CD14-positive monocyte (primary cell): ENCODE measurements around the gene ARHGEF25. TPM values are rescaled to one million over a fixed set of nuclear protein-coding genes. Genes with fewer than 3 reads are reported as not detected.

ENCODE experiments used
- DNase-seq, 3 donors: peaks; one replicate each; pipeline ENCODE4 v3.0.0-alpha.2; 2011 to 2022
- H2AFZ ChIP-seq: 2 replicates; pipeline ENCODE4 v1.6.0; 2012; ENCODE audit warnings: mild to moderate bottlenecking, low read depth, low read length, inconsistent platforms; ENCODE audit not compliant: insufficient read depth, poor library complexity, severe bottlenecking
- H3K27ac ChIP-seq, 2 donors: 1 replicate in 1 of 2; 2 replicates in 1 of 2; pipeline ENCODE4 v1.5.1; 2012 to 2013; ENCODE audit warnings: low read length in 2 of 2, control low read depth in 1 of 2, inconsistent platforms in 1 of 2, low read depth in 1 of 2, mild to moderate bottlenecking in 1 of 2
- H3K27me3 ChIP-seq, 2 donors: one replicate each; pipeline versions ENCODE4 v1.6.0 to v1.6.1; 2011 to 2013; ENCODE audit warnings: low read length in 2 of 2; ENCODE audit not compliant: control insufficient read depth in 2 of 2, insufficient read depth in 2 of 2
- H3K36me3 ChIP-seq, 2 donors: replicated peaks in 1 of 2; 1 replicate in 1 of 2; 2 replicates in 1 of 2; pipeline versions ENCODE4 v1.5.1 to v1.6.1; 2012 to 2013; ENCODE audit warnings: low read length in 2 of 2, control low read depth in 1 of 2, inconsistent platforms in 1 of 2, mild to moderate bottlenecking in 1 of 2; ENCODE audit not compliant: insufficient read depth in 2 of 2, control insufficient read depth in 1 of 2
- H3K4me1 ChIP-seq, 2 donors: 1 replicate in 1 of 2; 2 replicates in 1 of 2; pipeline versions ENCODE4 v1.5.1 to v1.6.1; 2012 to 2013; ENCODE audit warnings: low read length in 2 of 2, control low read depth in 1 of 2, inconsistent platforms in 1 of 2, mild to moderate bottlenecking in 1 of 2, moderate library complexity in 1 of 2; ENCODE audit not compliant: insufficient read depth in 2 of 2, control insufficient read depth in 1 of 2
- H3K4me2 ChIP-seq: replicated peaks from 2 replicates; pipeline ENCODE3; 2012; ENCODE audit warnings: low read length, moderate library complexity, mild to moderate bottlenecking; ENCODE audit not compliant: poor library complexity, severe bottlenecking; ENCODE audit errors: extremely low read depth
- H3K4me3 ChIP-seq, 3 experiments: fragments of 200-600 bp in 1 of 3; sonication (generic) in 1 of 3; replicated peaks in 1 of 3; 1 replicate in 2 of 3; 2 replicates in 1 of 3; pipeline ENCODE4 v1.5.1; 2011 to 2013; ENCODE audit warnings: low read length in 3 of 3, mild to moderate bottlenecking in 3 of 3, control low read depth in 2 of 3, low read depth in 2 of 3, inconsistent platforms in 1 of 3, moderate library complexity in 1 of 3
- H3K79me2 ChIP-seq: 2 replicates; pipeline ENCODE4 v1.6.0; 2012; ENCODE audit warnings: mild to moderate bottlenecking, control low read depth, inconsistent platforms, low read length, moderate library complexity; ENCODE audit not compliant: insufficient read depth
- H3K9ac ChIP-seq: 2 replicates; pipeline ENCODE4 v1.6.0; 2017; ENCODE audit warnings: low read length, mild to moderate bottlenecking; ENCODE audit not compliant: insufficient read depth, poor library complexity, severe bottlenecking
- H3K9me3 ChIP-seq, 2 donors: replicated peaks in 1 of 2; 1 replicate in 1 of 2; 2 replicates in 1 of 2; pipeline versions ENCODE4 v1.5.1 to v1.6.1; 2012 to 2013; ENCODE audit warnings: low read length in 2 of 2, control low read depth in 1 of 2; ENCODE audit not compliant: control insufficient read depth in 1 of 2, insufficient read depth in 1 of 2
- H4K20me1 ChIP-seq: 2 replicates; pipeline ENCODE4 v1.6.0; 2012; ENCODE audit warnings: mild to moderate bottlenecking, low read length, control low read depth, moderate library complexity; ENCODE audit not compliant: insufficient read depth
- H3K27ac Mint-ChIP-seq, 7 donors: one replicate each; pipeline ENCODE4 v1.8.0; 2020; ENCODE audit warnings: mild to moderate bottlenecking in 7 of 7, mixed read lengths in 7 of 7, moderate library complexity in 6 of 7, inconsistent platforms in 2 of 7
- H3K27me3 Mint-ChIP-seq, 3 donors: one replicate each; pipeline ENCODE4 v1.8.0; 2021 to 2022; ENCODE audit warnings: low read depth in 3 of 3, mild to moderate bottlenecking in 3 of 3, mixed read lengths in 3 of 3, moderate library complexity in 3 of 3, inconsistent platforms in 1 of 3
- H3K36me3 Mint-ChIP-seq, 2 donors: one replicate each; pipeline ENCODE4 v1.8.0; 2020; ENCODE audit warnings: mixed read lengths in 2 of 2, inconsistent platforms in 1 of 2, mild to moderate bottlenecking in 1 of 2
- H3K4me1 Mint-ChIP-seq: one replicate; pipeline ENCODE4 v1.8.0; 2020; ENCODE audit warnings: mild to moderate bottlenecking, mixed read lengths
- H3K4me3 Mint-ChIP-seq, 2 donors: one replicate each; pipeline ENCODE4 v1.8.0; 2020; ENCODE audit warnings: mild to moderate bottlenecking in 2 of 2, mixed read lengths in 2 of 2, moderate library complexity in 1 of 2
- H3K9me3 Mint-ChIP-seq, 7 donors: one replicate each; pipeline ENCODE4 v1.8.0; 2020 to 2022; ENCODE audit warnings: mixed read lengths in 7 of 7, mild to moderate bottlenecking in 6 of 7, moderate library complexity in 6 of 7, inconsistent platforms in 2 of 7
- WGBS: methylation state at CpG from one replicate; pipeline ENCODE4 v1.1.5; 2013; ENCODE audit warnings: missing lambda C conversion rate; ENCODE audit not compliant: insufficient coverage; 5-methylcytosine and 5-hydroxymethylcytosine counted together
- intact Hi-C, 2 donors: fragments of 100-400 bp; cut with micrococcal nuclease; formaldehyde crosslinking; loops; one replicate each; pipeline versions ENCODE4 v1.15.0 to v1.15.1; 2023
- polyA plus RNA-seq, 3 donors: library from polyadenylated mRNA; depleted of rRNA in 1 of 3; unstranded in 2 of 3; stranded (reverse) in 1 of 3; fragments of 300-500 nt in 2 of 3; fragments of >200 nt in 1 of 3; fragmentation: Illumina TruSeq in 2 of 3; gene quantifications; 1 replicate in 2 of 3; 2 replicates in 1 of 3; pipeline ENCODE4 v1.2.3, GENCODE V29; 2012 to 2021
- TF ChIP-seq, protein P1 (sequence below): fragments of 200-600 bp; IDR thresholded peaks from one replicate; pipeline ENCODE4 v1.8.0; 2022; ENCODE audit warnings: antibody characterized with exemption, mild to moderate bottlenecking

The ARHGEF25 gene
- polyA plus RNA-seq, 3 donors: not detected

DNA sequence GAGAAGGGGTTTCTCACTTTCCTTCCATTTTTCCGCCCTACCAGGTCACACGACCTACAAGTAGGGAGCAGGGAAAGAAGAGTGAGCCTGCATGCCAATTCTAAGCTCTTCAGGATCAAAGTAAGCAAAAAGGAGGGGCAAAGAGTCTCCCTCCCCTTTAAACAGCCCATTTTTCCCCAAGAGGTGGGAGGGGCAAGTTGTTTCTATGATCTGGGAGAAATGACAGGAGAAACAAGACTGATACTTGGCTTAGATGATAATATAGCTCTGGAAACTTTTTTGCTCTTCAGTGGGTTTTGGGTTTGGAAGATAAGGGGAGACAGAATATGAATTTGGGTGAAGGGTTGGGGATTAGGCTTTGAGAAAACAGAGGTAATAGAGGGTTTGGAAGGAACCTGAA is 4.8 kb upstream of the ARHGEF25 start:
- TF ChIP-seq, protein P1, sequence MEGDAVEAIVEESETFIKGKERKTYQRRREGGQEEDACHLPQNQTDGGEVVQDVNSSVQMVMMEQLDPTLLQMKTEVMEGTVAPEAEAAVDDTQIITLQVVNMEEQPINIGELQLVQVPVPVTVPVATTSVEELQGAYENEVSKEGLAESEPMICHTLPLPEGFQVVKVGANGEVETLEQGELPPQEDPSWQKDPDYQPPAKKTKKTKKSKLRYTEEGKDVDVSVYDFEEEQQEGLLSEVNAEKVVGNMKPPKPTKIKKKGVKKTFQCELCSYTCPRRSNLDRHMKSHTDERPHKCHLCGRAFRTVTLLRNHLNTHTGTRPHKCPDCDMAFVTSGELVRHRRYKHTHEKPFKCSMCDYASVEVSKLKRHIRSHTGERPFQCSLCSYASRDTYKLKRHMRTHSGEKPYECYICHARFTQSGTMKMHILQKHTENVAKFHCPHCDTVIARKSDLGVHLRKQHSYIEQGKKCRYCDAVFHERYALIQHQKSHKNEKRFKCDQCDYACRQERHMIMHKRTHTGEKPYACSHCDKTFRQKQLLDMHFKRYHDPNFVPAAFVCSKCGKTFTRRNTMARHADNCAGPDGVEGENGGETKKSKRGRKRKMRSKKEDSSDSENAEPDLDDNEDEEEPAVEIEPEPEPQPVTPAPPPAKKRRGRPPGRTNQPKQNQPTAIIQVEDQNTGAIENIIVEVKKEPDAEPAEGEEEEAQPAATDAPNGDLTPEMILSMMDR: no peak
- no CpG with 5 or more reads among the region's 2 CpGs for WGBS
- intact Hi-C loops: no loop called here
- Histone ChIP-seq H3K27ac (no peak overlapping the region), H3K9ac (no peak overlapping the region), H3K79me2 (no peaks in the 10 kb centered on the region), H4K20me1 (no peaks in the 10 kb centered on the region), H3K4me1 (peaks cover 20 to 25% of the 10 kb centered on the region in 2 donors), H3K36me3 (peaks cover 9 to 11% of the 10 kb centered on the region in 2 donors), H2AFZ (no peak overlapping the region), H3K27me3 (peaks cover 24 to 62% of the 10 kb centered on the region in 2 donors), H3K4me2 (no peak overlapping the region), H3K9me3 (peaks cover 0 to 5% of the 10 kb centered on the region in 2 donors), H3K4me3 (no peak overlapping the region)
- peaks cover 0 to 24% (median 3%) of the 10 kb centered on the region in 7 donors for H3K9me3 Mint-ChIP-seq
- H3K4me3 Mint-ChIP-seq: no peak overlapping the region
- peaks cover 17 to 19% of the 10 kb centered on the region in 2 donors for H3K36me3 Mint-ChIP-seq
- H3K27me3 Mint-ChIP-seq: peaks cover 56 to 66% (median 60%) of the 10 kb centered on the region in 3 donors
- H3K4me1 Mint-ChIP-seq: peaks cover 26% of the 10 kb centered on the region
- no peak overlapping the region for H3K27ac Mint-ChIP-seq
- DNase-seq: no peak

GRCh38 chr12:57606821-57607220 is 4.4 kb upstream of the ARHGEF25 start:
- peaks cover 0 to 25% (median 3%) of the 10 kb centered on the region in 7 donors for H3K9me3 Mint-ChIP-seq
- Histone ChIP-seq H4K20me1 (no peaks in the 10 kb centered on the region), H3K4me1 (peaks cover 22 to 29% of the 10 kb centered on the region in 2 donors), H3K4me2 (no peak overlapping the region), H2AFZ (no peak overlapping the region), H3K79me2 (no peaks in the 10 kb centered on the region), H3K9me3 (peaks cover 0 to 5% of the 10 kb centered on the region in 2 donors), H3K9ac (no peak overlapping the region), H3K27me3 (peaks cover 26 to 66% of the 10 kb centered on the region in 2 donors), H3K4me3 (no peak overlapping the region), H3K27ac (no peak overlapping the region), H3K36me3 (peaks cover 5 to 7% of the 10 kb centered on the region in 2 donors)
- no peak overlapping the region for H3K4me3 Mint-ChIP-seq
- peaks cover 13 to 14% of the 10 kb centered on the region in 2 donors for H3K36me3 Mint-ChIP-seq
- intact Hi-C loops: no loop called here
- peaks cover 27% of the 10 kb centered on the region for H3K4me1 Mint-ChIP-seq
- 76% methylated on average over 3 of the region's 11 CpGs for WGBS
- DNase-seq: no peak
- H3K27ac Mint-ChIP-seq: no peak overlapping the region
- TF ChIP-seq, protein P1: no peak
- peaks cover 57 to 68% (median 63%) of the 10 kb centered on the region in 3 donors for H3K27me3 Mint-ChIP-seq
